Retinal pigment epithelial cell (primary cell): ENCODE results near the gene SLC11A2.

Experiments
- DNase-seq: peaks from one replicate; pipeline ENCODE4 v3.0.0-alpha.2; 2010; ENCODE audit warnings: low read depth
- H3K4me3 ChIP-seq: 2 replicates; pipeline ENCODE4 v1.5.1; 2011; ENCODE audit warnings: mild to moderate bottlenecking, low read length, control low read depth, moderate library complexity
- CTCF ChIP-seq: conservative IDR thresholded peaks from 2 replicates; pipeline ENCODE4 v1.5.1; 2011; ENCODE audit warnings: low read depth, low read length, control low read depth, inconsistent platforms

Gene SLC11A2

GRCh38 chr12:51062631-51063397 lies 36.6 kb upstream of the SLC11A2 start:
- H3K4me3 ChIP-seq: no peak overlapping the region
- no peak for TF ChIP-seq CTCF
- no peak for DNase-seq

GRCh38 chr12:51059086-51059485 lies 32.9 kb upstream of the SLC11A2 start:
- H3K4me3 ChIP-seq: no peak overlapping the region
- no peak for TF ChIP-seq CTCF
- no peak for DNase-seq

- no peak for TF ChIP-seq CTCF
- no peak for DNase-seq
- no peak overlapping the region for H3K4me3 ChIP-seq
Measured at GRCh38 chr12:51056242-51056641, 30.1 kb upstream of the SLC11A2 start.

- DNase-seq: no peak
- no peak for TF ChIP-seq CTCF
- no peak overlapping the region for H3K4me3 ChIP-seq
Measured at GRCh38 chr12:51055060-51055459, 28.9 kb upstream of the SLC11A2 start.

GRCh38 chr12:51051787-51052186 lies 25.6 kb upstream of the SLC11A2 start:
- TF ChIP-seq CTCF: no peak
- no peak overlapping the region for H3K4me3 ChIP-seq
- no peak for DNase-seq

GRCh38 chr12:51049525-51049924 lies 23.3 kb upstream of the SLC11A2 start:
- no peak for TF ChIP-seq CTCF
- DNase-seq: no peak
- H3K4me3 ChIP-seq: peak overlapping the region; percentile 96

- DNase-seq: no peak
- H3K4me3 ChIP-seq: peak overlapping the region; percentile 96
- no peak for TF ChIP-seq CTCF
Measured at GRCh38 chr12:51048661-51049251, 22.6 kb upstream of the SLC11A2 start.
